ENCODE data around the gene INTS11. TPM values are rescaled to one million over a fixed set of nuclear protein-coding genes. Genes with fewer than 3 reads are reported as not detected.

INTS11 gene
- total and polyA plus RNA-seq, 2 of the 13 experiments (the other 11 are each of a cell fraction or from before 2014, with no cell fraction given), result 52.8 to 94.8 TPM

DNA sequence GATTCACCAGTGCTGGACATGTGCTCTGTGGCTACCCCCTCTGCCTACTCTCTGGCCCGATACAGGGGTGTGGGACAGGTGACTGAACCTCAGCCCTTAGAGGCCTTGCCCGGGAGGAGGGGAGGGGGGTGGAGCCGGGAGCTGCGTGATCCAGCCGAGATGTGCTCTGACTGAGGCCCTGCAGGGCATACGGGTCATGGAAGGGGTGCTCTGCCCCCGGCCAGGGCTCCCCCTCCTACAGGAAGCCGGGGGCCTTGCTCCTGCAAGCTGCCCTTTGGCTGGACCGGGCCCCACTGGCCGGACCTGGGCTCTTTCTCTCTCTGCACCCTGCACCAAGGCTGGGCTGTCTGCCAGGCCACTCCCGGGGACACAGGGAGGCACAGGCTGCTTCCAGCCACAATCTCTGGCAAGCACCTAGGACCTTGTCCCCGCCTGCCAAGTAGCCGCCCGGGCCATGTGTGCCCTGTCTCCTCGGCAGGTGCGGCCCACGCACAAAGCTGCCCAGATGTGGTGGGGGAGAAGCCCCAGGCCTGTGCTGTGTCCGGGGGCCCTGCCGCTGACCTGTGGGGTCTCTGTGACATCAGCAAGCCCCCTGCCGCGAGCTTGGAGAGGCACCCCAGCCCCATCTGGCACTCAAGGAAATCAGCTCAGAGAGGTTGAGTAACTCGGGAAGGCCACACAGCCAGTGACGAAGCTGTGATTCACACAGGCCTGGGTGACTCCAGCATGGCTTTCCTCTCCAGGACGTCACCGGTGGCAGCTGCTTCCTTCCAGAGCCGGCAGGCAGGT lies 42.7 kb downstream of the INTS11 start (continued):
- TF ChIP-seq ZNF318 (CRISPR knock-in tag; IDR thresholded peaks at IDR 0.05) (no peak), MIER2 (CRISPR knock-in tag; IDR thresholded peaks at IDR 0.05) (peak; percentile 32; the same call in 1 of the 2 replicates), HOXA5 (CRISPR knock-in tag; IDR thresholded peaks at IDR 0.05) (no peak), HDAC1 (CRISPR knock-in tag; IDR thresholded peaks at IDR 0.05) (peak; percentile 73), ZNF20 (CRISPR knock-in tag; IDR thresholded peaks at IDR 0.05) (no peak), ZBTB40 (IDR thresholded peaks at IDR 0.05) (no peak), ZBTB40 (CRISPR knock-in tag; IDR thresholded peaks at IDR 0.05) (peak; percentile 47; the same call in 1 of the 2 replicates), GATAD1 (CRISPR knock-in tag; IDR thresholded peaks at IDR 0.05) (no peak), MED8 (CRISPR knock-in tag; IDR thresholded peaks at IDR 0.05; ENCODE audit: insufficient replicate concordance) (peak; percentile 18), MIXL1 (CRISPR knock-in tag; IDR thresholded peaks at IDR 0.05) (0 out of 2 replicates have a peak, but pooled peaks have one; percentile 41), RFX3 (CRISPR knock-in tag; IDR thresholded peaks at IDR 0.05) (no peak), MEIS2 (CRISPR knock-in tag; IDR thresholded peaks at IDR 0.05) (peak; percentile 27), NFIC (IDR thresholded peaks at IDR 0.05; ENCODE audit: low read length) (no peak)
